ENCODE results near the gene MYRIP.

Gene MYRIP

GRCh38 chr3:39809181-39809994 is at the start of gene MYRIP:
Gene MYRIP (plus strand): TSS chr3:39809609. CDS start chr3:39900817, 91,208 bp downstream.
- no peak for TF ChIP-seq EZH2phosphoT487 (IDR thresholded peaks at IDR 0.05; ENCODE audit: borderline replicate concordance, low read length)
- TF ChIP-seq CTCF (IDR thresholded peaks at IDR 0.05; ENCODE audit: low read depth, low read length, poor library complexity, severe bottlenecking): no peak
- no peaks in the 10 kb centered on the region for H3K27me3 ChIP-seq (ENCODE audit: control insufficient read depth, low read length)
- no peaks in the 10 kb centered on the region for H3K79me2 ChIP-seq (ENCODE audit: control insufficient read depth, low read length)

GRCh38 chr3:39760325-39760724 is 49.1 kb upstream of the MYRIP start:
- H3K9me3 ChIP-seq (ENCODE audit: control insufficient read depth, insufficient read depth, low read length): no peaks in the 10 kb centered on the region
- TF ChIP-seq EZH2phosphoT487 (IDR thresholded peaks at IDR 0.05; ENCODE audit: borderline replicate concordance, low read length) (no peak), CTCF (IDR thresholded peaks at IDR 0.05; ENCODE audit: low read depth, low read length, poor library complexity, severe bottlenecking) (no peak)
- no peaks in the 10 kb centered on the region for H3K27me3 ChIP-seq (ENCODE audit: control insufficient read depth, low read length)

More at GRCh38 chr3:39809181-39809994, at the start of gene MYRIP:
- Histone ChIP-seq H3K27ac (ENCODE audit: low read depth, low read length) (no peak within 1 kb of the TSS), H3F3A (ENCODE audit: control insufficient read depth, insufficient read depth) (no peaks in the 10 kb centered on the region), H3K4me2 (ENCODE audit: low read length) (no peak within 1 kb of the TSS), H3K4me3 (ENCODE audit: low read length) (no peak within 1 kb of the TSS), H4K20me1 (ENCODE audit: control insufficient read depth, insufficient read depth, low read depth, low read length) (no peaks in the 10 kb centered on the region), H3K9me2 (replicated peaks; ENCODE audit: control insufficient read depth, low read length) (no peaks in the 10 kb centered on the region), H3K9me3 (ENCODE audit: control insufficient read depth, insufficient read depth, low read length) (peaks cover 12% of the 10 kb centered on the region; the same call in 1 of the 2 replicates), H3K4me1 (ENCODE audit: control insufficient read depth, low read length) (no peaks in the 10 kb centered on the region), H3K36me3 (ENCODE audit: control insufficient read depth, low read length) (no peaks in the 10 kb centered on the region)

GRCh38 chr3:39762537-39763070 is 46.8 kb upstream of the MYRIP start:
- H3K79me2 ChIP-seq (ENCODE audit: control insufficient read depth, low read length): no peaks in the 10 kb centered on the region
- H3K9me2 ChIP-seq (replicated peaks; ENCODE audit: control insufficient read depth, low read length): no peaks in the 10 kb centered on the region
- no peaks in the 10 kb centered on the region for H3K27me3 ChIP-seq (ENCODE audit: control insufficient read depth, low read length)
- no peak overlapping the region for H3K4me2 ChIP-seq (ENCODE audit: low read length)
- H3K4me3 ChIP-seq (ENCODE audit: low read length): no peak overlapping the region
- H3K27ac ChIP-seq (ENCODE audit: low read depth, low read length): no peak overlapping the region
- no peaks in the 10 kb centered on the region for H3F3A ChIP-seq (ENCODE audit: control insufficient read depth, insufficient read depth)
- no peaks in the 10 kb centered on the region for H3K4me1 ChIP-seq (ENCODE audit: control insufficient read depth, low read length)
- no peak for TF ChIP-seq CTCF (IDR thresholded peaks at IDR 0.05; ENCODE audit: low read depth, low read length, poor library complexity, severe bottlenecking)
- no peak for TF ChIP-seq EZH2phosphoT487 (IDR thresholded peaks at IDR 0.05; ENCODE audit: borderline replicate concordance, low read length)
- H4K20me1 ChIP-seq (ENCODE audit: control insufficient read depth, insufficient read depth, low read depth, low read length): no peaks in the 10 kb centered on the region
- no peaks in the 10 kb centered on the region for H3K9me3 ChIP-seq (ENCODE audit: control insufficient read depth, insufficient read depth, low read length)
- no peaks in the 10 kb centered on the region for H3K36me3 ChIP-seq (ENCODE audit: control insufficient read depth, low read length)

More at GRCh38 chr3:39760325-39760724, 49.1 kb upstream of the MYRIP start:
- Histone ChIP-seq H3K79me2 (ENCODE audit: control insufficient read depth, low read length) (no peaks in the 10 kb centered on the region), H3K4me2 (ENCODE audit: low read length) (no peak overlapping the region), H3K9me2 (replicated peaks; ENCODE audit: control insufficient read depth, low read length) (no peaks in the 10 kb centered on the region), H3K27ac (ENCODE audit: low read depth, low read length) (no peak overlapping the region), H3K36me3 (ENCODE audit: control insufficient read depth, low read length) (no peaks in the 10 kb centered on the region), H3F3A (ENCODE audit: control insufficient read depth, insufficient read depth) (no peaks in the 10 kb centered on the region), H4K20me1 (ENCODE audit: control insufficient read depth, insufficient read depth, low read depth, low read length) (no peaks in the 10 kb centered on the region), H3K4me1 (ENCODE audit: control insufficient read depth, low read length) (no peaks in the 10 kb centered on the region), H3K4me3 (ENCODE audit: low read length) (no peak overlapping the region)

All from DOHH2 (cell line).